Adrenal gland (tissue), 12 donors: Measurements from ENCODE around the gene C1RL. TPM values are rescaled to one million over a fixed set of nuclear protein-coding genes. Genes with fewer than 3 reads are reported as not detected.
A peak's percentile ranks its signal among the peaks of the same experiment; 100 is the strongest.

Source experiments
- DNase-seq, 7 donors: peaks; one replicate each; pipeline ENCODE4 v3.0.0-alpha.2; 2019 to 2020
- H3K27ac ChIP-seq, 5 donors: fragments of 200-600 bp; sonication (generic) in 4 of 5; 1 replicate in 3 of 5; 2 replicates in 2 of 5; pipeline versions ENCODE4 v1.5.1 to v1.8.0; 2016 to 2020; ENCODE audit warnings: mild to moderate bottlenecking in 1 of 5
- H3K27me3 ChIP-seq: fragments of 200-600 bp; 2 replicates; pipeline ENCODE4 v1.8.0; 2021
- H3K36me3 ChIP-seq, 2 donors: fragments of 200-600 bp; replicated peaks in 1 of 2; 1 replicate in 1 of 2; 2 replicates in 1 of 2; pipeline versions ENCODE4 v1.5.1 to v1.8.0; 2018 to 2022
- H3K4me1 ChIP-seq, 2 donors: fragments of 200-600 bp; replicated peaks in 1 of 2; 1 replicate in 1 of 2; 2 replicates in 1 of 2; pipeline versions ENCODE4 v1.5.1 to v1.8.0; 2018 to 2021
- H3K4me3 ChIP-seq, 4 donors: fragments of 200-600 bp; sonication (generic) in 3 of 4; one replicate each; pipeline ENCODE4 v1.5.1; 2016 to 2018
- H3K9me3 ChIP-seq, 3 donors: fragments of 200-600 bp; sonication (generic) in 1 of 3; replicated peaks in 1 of 3; 1 replicate in 2 of 3; 2 replicates in 1 of 3; pipeline versions ENCODE4 v1.5.1 to v1.8.0; 2016 to 2021
- POLR2A ChIP-seq, 2 donors: fragments of 450-650 bp; IDR thresholded peaks; one replicate each; pipeline ENCODE4 v1.6.1; 2017; ENCODE audit warnings: antibody characterized with exemption in 2 of 2, mild to moderate bottlenecking in 2 of 2, moderate library complexity in 1 of 2
- WGBS, 4 donors: extraction: QIAGEN DNeasy Blood & Tissue Kit in 2 of 4; methylation state at CpG; one replicate each; pipeline versions ENCODE4 v1.1.5 to v1.1.7; 2013 to 2017; 5-methylcytosine and 5-hydroxymethylcytosine counted together
- intact Hi-C, 2 donors: fragments of 100-400 bp; cut with DNase I; formaldehyde crosslinking; loops; one replicate each; pipeline versions ENCODE4 v1.14.1 to v1.15.0; 2022 to 2023
- polyA plus RNA-seq, 3 donors: library from polyadenylated mRNA; stranded (reverse); fragments of 200-250 nt in 2 of 3; fragments of 350-450 nt in 1 of 3; fragmentation: Illumina TruSeq in 1 of 3; extraction: RNeasy Lipid Tissue Mini Kit (QIAGEN cat#74804) in 1 of 3; gene quantifications; one replicate each; pipeline ENCODE4 v1.2.3, GENCODE V29; 2013 to 2014
- total RNA-seq, 9 donors: library from RNA; depleted of rRNA in 4 of 9; stranded (reverse); fragments of >200 nt in 4 of 9; fragments of 120-200 nt in 1 of 9; fragmentation: NEBNext Ultra II Directional in 1 of 9; extraction: Animal tissue kit (Norgen Biotek cat#: 25700) in 1 of 9; gene quantifications; one replicate each; pipeline versions ENCODE4 v1.1.0 to v1.2.4, GENCODE V29; 2013 to 2023
- TF ChIP-seq, protein P1 (sequence below), 6 experiments: fragments of 450-650 bp in 4 of 6; fragments of 200-600 bp in 2 of 6; sonication (generic) in 1 of 6; IDR thresholded peaks; 1 replicate in 5 of 6; 2 replicates in 1 of 6; pipeline versions ENCODE4 v1.5.1 to v1.8.0; 2016 to 2021; ENCODE audit warnings: antibody characterized with exemption in 6 of 6, mild to moderate bottlenecking in 2 of 6, moderate library complexity in 1 of 6
- donor health status: healthy with polysubstance abuse.
- donor health status: Bipolar disorder and iron deficiency.
- donor health status: DM: yes; HTN: yes; CAD: no.
- donor health status: DM: no; HTN: no; CAD: no.
- donor health status: DM: no; HTN: no; CAD: no.
- donor health status: DM: yes; HTN: yes; CAD: no.

Gene C1RL
- total and polyA plus RNA-seq, 12 donors, result 33.3 to 407 (median 157) TPM

DNA sequence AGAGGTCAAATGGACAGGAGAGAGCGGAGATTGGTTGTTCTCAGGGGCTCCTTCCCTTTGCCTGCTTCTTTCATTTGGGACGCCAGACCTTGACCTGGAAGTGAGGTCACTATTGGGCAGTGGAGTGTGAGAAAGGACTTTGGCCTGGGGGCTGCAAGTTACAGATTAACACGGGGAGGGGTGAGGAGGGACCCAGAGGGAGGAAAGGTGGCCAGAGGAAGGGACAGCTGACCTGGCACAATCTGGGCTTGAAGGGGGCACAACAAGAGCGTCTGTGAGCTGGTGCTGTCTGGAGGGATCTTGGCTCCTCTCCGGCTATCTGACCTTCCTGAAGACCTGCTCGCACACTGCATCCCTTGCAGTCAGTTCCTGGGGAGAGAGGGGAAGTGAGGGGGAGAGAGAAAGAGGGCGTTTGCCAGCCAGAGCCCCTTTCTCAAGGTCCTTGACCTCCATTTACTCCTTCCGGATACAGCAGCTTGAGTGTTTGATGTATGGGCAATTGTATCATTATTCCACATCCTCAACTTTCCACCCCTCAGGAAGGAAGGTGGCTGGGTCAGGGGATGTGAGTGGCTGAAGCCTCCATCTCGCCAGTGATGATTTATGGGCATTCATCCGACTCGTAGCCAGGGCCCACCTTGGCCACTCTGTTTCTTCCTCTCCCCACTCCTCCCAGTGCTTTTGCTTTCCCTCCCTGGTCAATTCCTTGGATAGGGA lies 14.9 kb upstream of the C1RL start:
- Histone ChIP-seq H3K36me3 (no peaks in the 10 kb centered on the region), H3K4me3 (no peak overlapping the region), H3K4me1 (peaks cover 8 to 34% of the 10 kb centered on the region in 2 donors), H3K9me3 (no peaks in the 10 kb centered on the region), H3K27ac (peak overlapping the region in 2 of 5 donors; percentile 63 to 67), H3K27me3 (no peaks in the 10 kb centered on the region)
- WGBS, 4 donors, result 48 to 56% (median 50%) methylated on average over 11 of the region's 11 CpGs
- peak in 3 of 7 donors; percentile 29 to 39 (median 38) for DNase-seq
- intact Hi-C loops, result no loop called here
- TF ChIP-seq, protein P1, sequence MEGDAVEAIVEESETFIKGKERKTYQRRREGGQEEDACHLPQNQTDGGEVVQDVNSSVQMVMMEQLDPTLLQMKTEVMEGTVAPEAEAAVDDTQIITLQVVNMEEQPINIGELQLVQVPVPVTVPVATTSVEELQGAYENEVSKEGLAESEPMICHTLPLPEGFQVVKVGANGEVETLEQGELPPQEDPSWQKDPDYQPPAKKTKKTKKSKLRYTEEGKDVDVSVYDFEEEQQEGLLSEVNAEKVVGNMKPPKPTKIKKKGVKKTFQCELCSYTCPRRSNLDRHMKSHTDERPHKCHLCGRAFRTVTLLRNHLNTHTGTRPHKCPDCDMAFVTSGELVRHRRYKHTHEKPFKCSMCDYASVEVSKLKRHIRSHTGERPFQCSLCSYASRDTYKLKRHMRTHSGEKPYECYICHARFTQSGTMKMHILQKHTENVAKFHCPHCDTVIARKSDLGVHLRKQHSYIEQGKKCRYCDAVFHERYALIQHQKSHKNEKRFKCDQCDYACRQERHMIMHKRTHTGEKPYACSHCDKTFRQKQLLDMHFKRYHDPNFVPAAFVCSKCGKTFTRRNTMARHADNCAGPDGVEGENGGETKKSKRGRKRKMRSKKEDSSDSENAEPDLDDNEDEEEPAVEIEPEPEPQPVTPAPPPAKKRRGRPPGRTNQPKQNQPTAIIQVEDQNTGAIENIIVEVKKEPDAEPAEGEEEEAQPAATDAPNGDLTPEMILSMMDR (IDR thresholded peaks at IDR 0.05), result no peak
- TF ChIP-seq POLR2A (IDR thresholded peaks at IDR 0.05), result no peak

DNA sequence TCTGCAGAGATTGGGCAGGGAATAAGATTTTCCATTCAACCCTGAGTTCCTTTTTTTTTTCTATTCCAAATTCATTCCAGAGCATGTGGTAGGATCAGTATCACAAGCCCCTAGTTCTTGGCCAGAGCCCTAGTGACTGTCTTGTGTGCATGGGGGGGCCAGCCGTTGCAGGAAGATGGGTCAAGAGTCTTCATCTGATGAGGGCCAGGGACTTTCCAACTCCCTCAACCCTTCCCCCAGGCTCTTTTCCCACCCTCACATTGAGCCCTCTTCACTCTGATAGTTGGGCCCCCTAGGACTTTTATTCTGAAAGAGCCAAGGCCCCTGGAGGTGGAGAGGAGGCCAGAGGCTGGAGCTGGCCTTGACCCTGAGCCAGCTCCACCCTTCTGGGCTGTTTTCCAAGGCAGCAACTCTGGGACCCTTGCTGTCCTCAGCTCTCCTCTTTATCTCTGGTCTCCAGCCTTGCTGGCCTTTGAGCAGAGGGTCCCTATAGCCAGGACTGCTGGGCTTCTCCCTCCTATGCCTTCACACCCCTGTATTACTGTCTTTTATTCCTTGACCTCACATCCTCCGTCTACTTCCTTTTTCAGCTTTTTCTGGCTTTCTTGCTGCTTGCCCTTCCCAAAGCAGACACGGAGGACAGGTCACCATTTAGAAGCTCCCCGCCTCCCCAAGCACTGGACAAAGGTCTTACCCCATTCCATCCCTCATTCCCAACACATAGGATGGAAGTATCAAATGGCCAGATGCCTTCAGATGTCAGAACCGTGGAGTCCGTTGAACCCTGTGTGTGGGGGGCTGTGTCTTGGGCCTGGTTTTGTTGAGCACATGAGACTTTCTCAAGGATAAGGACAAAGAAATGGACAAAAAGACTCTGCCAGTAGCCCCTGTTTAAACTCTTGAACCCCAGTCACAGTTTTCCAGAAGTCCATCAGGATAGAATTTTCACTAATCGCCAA lies 14.1 kb upstream of the C1RL start:
- H3K27me3 ChIP-seq, result no peaks in the 10 kb centered on the region
- no peaks in the 10 kb centered on the region for H3K36me3 ChIP-seq
- intact Hi-C loops, result no loop called here
- TF ChIP-seq POLR2A (IDR thresholded peaks at IDR 0.05), result no peak
- TF ChIP-seq, protein P1 (IDR thresholded peaks at IDR 0.05), result no peak
- H3K27ac ChIP-seq, result peak overlapping the region in 2 of 5 donors; percentile 63 to 67
- WGBS, 4 donors, result 53 to 59% (median 56%) methylated on average over 7 of the region's 7 CpGs
- H3K4me1 ChIP-seq, result peaks cover 7 to 26% of the 10 kb centered on the region in 2 donors
- no peak overlapping the region for H3K4me3 ChIP-seq
- DNase-seq, result no peak
- H3K9me3 ChIP-seq, result no peaks in the 10 kb centered on the region

DNA sequence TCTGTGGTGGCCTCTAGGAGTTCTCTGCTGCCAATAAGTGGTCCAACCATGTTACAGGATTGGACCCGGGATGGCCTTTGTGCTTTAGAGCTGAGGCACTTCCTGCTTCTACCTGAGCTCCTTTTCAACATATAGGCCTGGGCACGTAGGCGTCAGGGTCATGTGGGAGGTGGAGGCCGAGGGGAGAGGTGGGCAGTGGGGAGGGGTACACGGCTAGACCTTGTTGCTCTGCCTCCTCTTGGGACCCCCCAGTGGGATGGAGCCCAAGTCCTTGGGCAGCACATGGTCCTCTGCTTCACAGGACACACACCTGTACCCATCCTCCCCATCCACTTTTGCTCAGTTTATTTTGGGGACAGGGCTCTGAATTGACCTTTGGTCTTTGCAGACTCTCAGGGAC lies 12.3 kb upstream of the C1RL start:
- WGBS, 4 donors, result 75 to 95% (median 78%) methylated on average over 2 to 5 of the region's 5 CpGs
- no peak for DNase-seq
- intact Hi-C loops, result no loop called here
- Histone ChIP-seq H3K27me3 (no peaks in the 10 kb centered on the region), H3K27ac (no peak overlapping the region), H3K4me3 (no peak overlapping the region), H3K9me3 (no peaks in the 10 kb centered on the region), H3K36me3 (peaks cover 0 to 2% of the 10 kb centered on the region in 2 donors), H3K4me1 (peaks cover 7 to 26% of the 10 kb centered on the region in 2 donors)
- no peak for TF ChIP-seq POLR2A (IDR thresholded peaks at IDR 0.05)
- TF ChIP-seq, protein P1 (IDR thresholded peaks at IDR 0.05), result no peak

DNA sequence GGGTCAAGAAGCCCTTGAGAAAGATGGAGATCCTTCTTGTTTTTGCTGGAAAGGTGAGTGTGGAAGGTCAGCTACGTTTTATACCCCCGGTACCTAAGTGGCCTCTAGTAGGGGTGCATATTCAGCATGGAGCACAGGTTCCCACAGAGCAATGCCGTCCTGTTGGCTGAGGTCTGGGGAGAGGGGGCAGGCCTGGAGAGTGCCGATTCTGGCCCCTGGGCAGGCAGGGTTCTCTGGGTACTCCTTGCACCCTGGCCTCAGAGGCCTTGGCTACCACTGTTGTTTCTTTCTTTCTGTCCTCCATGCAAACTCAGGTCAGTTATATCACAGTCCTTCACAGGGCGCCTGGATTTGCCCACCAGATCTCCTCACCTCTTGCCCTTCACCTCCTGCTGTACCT lies 11.2 kb upstream of the C1RL start:
- H3K36me3 ChIP-seq, result peaks cover 0 to 7% of the 10 kb centered on the region in 2 donors
- no peak overlapping the region for H3K4me3 ChIP-seq
- DNase-seq, result no peak
- no peaks in the 10 kb centered on the region for H3K9me3 ChIP-seq
- no peaks in the 10 kb centered on the region for H3K27me3 ChIP-seq
- H3K27ac ChIP-seq, result no peak overlapping the region
- no peak for TF ChIP-seq POLR2A (IDR thresholded peaks at IDR 0.05)
- TF ChIP-seq, protein P1 (IDR thresholded peaks at IDR 0.05), result no peak
- H3K4me1 ChIP-seq, result peaks cover 7 to 26% of the 10 kb centered on the region in 2 donors
- intact Hi-C loops, result no loop called here
- 80 to 93% (median 87%) methylated on average over 3 to 5 of the region's 5 CpGs for WGBS, 4 donors
